Breast epithelium (tissue), 4 donors: Measurements from ENCODE around the gene ACTR2. TPM values are rescaled to one million over a fixed set of nuclear protein-coding genes. Genes with fewer than 3 reads are reported as not detected.

Experiments used
- DNase-seq, 2 donors: peaks; one replicate each; pipeline ENCODE4 v3.0.0-alpha.2; 2019; ENCODE audit warnings: low spot score in 2 of 2
- H3K27ac ChIP-seq, 2 donors: fragments of 200-600 bp; sonication (generic) in 1 of 2; one replicate each; pipeline ENCODE4 v1.5.1; 2016 to 2019; ENCODE audit warnings: mild to moderate bottlenecking in 1 of 2
- H3K27me3 ChIP-seq, 2 donors: fragments of 200-600 bp; sonication (generic) in 1 of 2; one replicate each; pipeline versions ENCODE4 v1.5.1 to v1.6.0; 2017 to 2019; ENCODE audit warnings: control low read depth in 1 of 2, mild to moderate bottlenecking in 1 of 2
- H3K36me3 ChIP-seq: fragments of 200-600 bp; one replicate; pipeline ENCODE4 v1.5.1; 2019
- H3K4me1 ChIP-seq, 2 donors: fragments of 200-600 bp; sonication (generic); one replicate each; pipeline ENCODE4 v1.5.1; 2016 to 2019; ENCODE audit warnings: control low read depth in 1 of 2
- H3K4me3 ChIP-seq, 3 donors: fragments of 200-600 bp; sonication (generic); 1 replicate in 2 of 3; 2 replicates in 1 of 3; pipeline ENCODE4 v1.5.1; 2016 to 2019; ENCODE audit warnings: mild to moderate bottlenecking in 3 of 3, moderate library complexity in 2 of 3
- H3K9me3 ChIP-seq, 2 donors: fragments of 200-600 bp; sonication (generic) in 1 of 2; one replicate each; pipeline ENCODE4 v1.5.1; 2016 to 2019; ENCODE audit warnings: control low read depth in 1 of 2
- POLR2A ChIP-seq: fragments of 450-650 bp; IDR thresholded peaks from one replicate; pipeline ENCODE4 v1.6.1; 2016; ENCODE audit warnings: antibody characterized with exemption, mild to moderate bottlenecking, moderate library complexity
- POLR2AphosphoS5 ChIP-seq, 3 donors: sonication (generic); formaldehyde crosslinking; IDR thresholded peaks; one replicate each; pipeline ENCODE4 v1.6.1; 2017; ENCODE audit warnings: antibody characterized with exemption in 3 of 3
- intact Hi-C: fragments of 100-400 bp; cut with DNase I; formaldehyde crosslinking; loops from one replicate; pipeline ENCODE4 v1.15.1; 2023; ENCODE audit warnings: low total_unique reads
- total RNA-seq, 3 donors: library from RNA; depleted of rRNA; stranded (reverse); fragments of >200 nt; gene quantifications; one replicate each; pipeline ENCODE4 v1.1.0, GENCODE V29; 2016
- TF ChIP-seq, protein P1 (sequence below), 3 donors: fragments of 450-650 bp; IDR thresholded peaks; one replicate each; pipeline ENCODE4 v1.5.1; 2016 to 2017; ENCODE audit warnings: antibody characterized with exemption in 3 of 3, mild to moderate bottlenecking in 3 of 3, moderate library complexity in 3 of 3

Gene ACTR2
- total RNA-seq, 3 donors from 2014 or later = 74.7 to 98.4 (median 75.1) TPM

DNA sequence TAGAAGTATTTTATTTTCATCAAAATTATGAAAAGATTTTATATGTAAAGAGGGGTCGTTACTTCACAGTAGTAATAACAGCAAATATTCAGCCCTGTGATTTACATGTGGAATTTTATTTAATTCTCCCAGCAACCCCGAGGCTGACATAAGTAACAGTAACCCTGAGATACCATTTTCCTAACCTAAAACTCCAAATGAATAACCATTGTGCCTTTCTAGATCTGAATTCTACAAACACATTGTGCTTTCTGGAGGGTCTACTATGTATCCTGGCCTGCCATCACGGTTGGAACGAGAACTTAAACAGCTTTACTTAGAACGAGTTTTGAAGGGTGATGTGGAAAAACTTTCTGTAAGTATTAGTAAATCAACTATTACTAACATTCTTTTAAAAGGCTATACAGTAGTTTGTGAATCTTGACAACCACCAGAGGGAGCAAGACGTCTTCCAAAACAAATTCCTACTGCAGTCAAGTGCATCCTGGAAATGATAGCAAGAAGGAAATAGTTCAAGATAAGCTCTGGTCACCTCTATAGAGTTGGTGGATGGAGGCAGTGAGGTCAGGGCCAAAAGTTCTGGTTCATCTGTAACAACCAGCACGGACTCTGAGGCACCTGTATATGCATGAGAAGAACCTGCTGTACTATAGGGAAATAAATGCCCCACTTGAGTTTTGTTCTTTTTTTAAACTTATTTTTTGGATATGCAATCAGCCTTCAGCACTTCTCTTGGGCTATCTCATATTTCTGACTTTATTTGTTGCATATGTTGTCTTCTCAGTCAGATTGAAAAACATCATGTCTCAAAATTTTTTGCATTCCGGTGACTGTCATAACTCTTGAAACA is 37.4 kb downstream of the ACTR2 start:
- no peaks in the 10 kb centered on the region for H3K36me3 ChIP-seq
- no peak overlapping the region for H3K4me3 ChIP-seq
- intact Hi-C loops = loop anchor here (5.0 kb wide), 1 partner anchor 292 kb away; no protein-coding TSS in a partner anchor
- DNase-seq = no peak
- H3K27me3 ChIP-seq = no peaks in the 10 kb centered on the region
- no peaks in the 10 kb centered on the region for H3K4me1 ChIP-seq
- no peaks in the 10 kb centered on the region for H3K9me3 ChIP-seq
- no peak for TF ChIP-seq POLR2A
- TF ChIP-seq, protein P1, sequence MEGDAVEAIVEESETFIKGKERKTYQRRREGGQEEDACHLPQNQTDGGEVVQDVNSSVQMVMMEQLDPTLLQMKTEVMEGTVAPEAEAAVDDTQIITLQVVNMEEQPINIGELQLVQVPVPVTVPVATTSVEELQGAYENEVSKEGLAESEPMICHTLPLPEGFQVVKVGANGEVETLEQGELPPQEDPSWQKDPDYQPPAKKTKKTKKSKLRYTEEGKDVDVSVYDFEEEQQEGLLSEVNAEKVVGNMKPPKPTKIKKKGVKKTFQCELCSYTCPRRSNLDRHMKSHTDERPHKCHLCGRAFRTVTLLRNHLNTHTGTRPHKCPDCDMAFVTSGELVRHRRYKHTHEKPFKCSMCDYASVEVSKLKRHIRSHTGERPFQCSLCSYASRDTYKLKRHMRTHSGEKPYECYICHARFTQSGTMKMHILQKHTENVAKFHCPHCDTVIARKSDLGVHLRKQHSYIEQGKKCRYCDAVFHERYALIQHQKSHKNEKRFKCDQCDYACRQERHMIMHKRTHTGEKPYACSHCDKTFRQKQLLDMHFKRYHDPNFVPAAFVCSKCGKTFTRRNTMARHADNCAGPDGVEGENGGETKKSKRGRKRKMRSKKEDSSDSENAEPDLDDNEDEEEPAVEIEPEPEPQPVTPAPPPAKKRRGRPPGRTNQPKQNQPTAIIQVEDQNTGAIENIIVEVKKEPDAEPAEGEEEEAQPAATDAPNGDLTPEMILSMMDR (IDR thresholded peaks at IDR 0.05) = peak; percentile 73 to 80 (median 74)
- no peak for TF ChIP-seq POLR2AphosphoS5 (IDR thresholded peaks at IDR 0.05)
- no peak overlapping the region for H3K27ac ChIP-seq

DNA sequence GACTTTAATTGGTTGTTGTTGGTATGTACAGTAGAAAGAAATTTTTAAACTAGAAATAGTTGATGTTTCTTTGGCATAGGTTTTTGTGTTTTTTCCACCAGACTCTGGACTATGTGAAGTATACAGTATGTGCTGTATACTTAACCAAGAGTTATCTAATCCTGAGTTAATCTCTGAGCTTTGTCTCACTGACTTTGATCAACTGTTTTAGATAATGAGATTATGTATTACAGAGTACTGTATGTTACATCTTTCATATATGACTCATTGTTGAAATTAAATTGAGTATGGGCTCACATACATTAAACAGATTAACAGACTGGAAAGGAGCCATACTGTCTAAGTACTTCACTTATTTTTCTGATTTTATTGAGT is 38.0 kb downstream of the ACTR2 start:
- Histone ChIP-seq H3K9me3 (no peaks in the 10 kb centered on the region), H3K27me3 (no peaks in the 10 kb centered on the region), H3K36me3 (no peaks in the 10 kb centered on the region), H3K4me3 (no peak overlapping the region), H3K27ac (no peak overlapping the region), H3K4me1 (no peaks in the 10 kb centered on the region)
- TF ChIP-seq, protein P1 (IDR thresholded peaks at IDR 0.05) = no peak
- no peak for TF ChIP-seq POLR2AphosphoS5 (IDR thresholded peaks at IDR 0.05)
- TF ChIP-seq POLR2A = no peak
- DNase-seq = no peak
- intact Hi-C loops = loop anchor here (5.0 kb wide), 1 partner anchor 292 kb away; no protein-coding TSS in a partner anchor

DNA sequence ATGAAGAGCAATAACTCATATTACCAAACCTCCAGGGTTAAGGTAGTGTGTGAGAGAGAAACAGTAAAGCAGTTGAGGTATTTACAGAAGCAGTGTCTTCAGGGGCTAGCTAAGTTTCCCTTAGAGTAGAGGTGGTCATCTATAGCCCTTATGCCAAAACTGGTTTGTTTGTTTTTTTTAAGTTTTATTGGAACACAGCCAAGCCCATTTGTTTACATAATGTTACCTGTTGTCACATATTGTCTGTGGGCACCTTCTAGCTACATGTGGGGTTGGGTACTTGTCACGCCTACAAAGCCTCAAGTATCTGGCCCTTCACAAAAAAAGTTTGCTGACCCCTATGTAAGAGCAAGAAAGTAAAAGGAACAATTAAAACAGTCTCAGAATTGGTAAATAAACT is 39.4 kb downstream of the ACTR2 start:
- H3K4me3 ChIP-seq = no peak overlapping the region
- TF ChIP-seq POLR2A (no peak), POLR2AphosphoS5 (IDR thresholded peaks at IDR 0.05) (no peak)

DNA sequence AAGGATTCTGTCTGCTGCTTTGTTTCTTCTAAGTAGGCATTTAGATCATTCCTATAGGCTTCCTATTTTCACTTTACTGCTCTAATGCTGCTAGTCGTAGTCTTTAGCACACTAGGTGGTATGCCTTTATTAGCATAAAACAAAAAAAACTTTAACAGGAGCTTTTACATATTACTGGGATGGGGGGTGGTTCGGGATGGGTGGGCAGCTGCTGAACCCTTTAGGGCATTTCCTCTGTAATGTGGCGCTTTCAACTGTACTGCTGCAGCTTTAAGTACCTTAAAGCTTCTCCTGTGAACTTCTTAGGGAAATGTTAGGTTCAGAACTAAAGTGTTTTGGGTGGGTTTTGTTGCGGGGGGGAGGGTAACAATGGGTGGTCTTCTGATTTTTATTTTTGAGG is 41.3 kb downstream of the ACTR2 start:
- Histone ChIP-seq H3K4me1 (no peaks in the 10 kb centered on the region), H3K36me3 (no peaks in the 10 kb centered on the region), H3K9me3 (no peaks in the 10 kb centered on the region), H3K27me3 (no peaks in the 10 kb centered on the region), H3K4me3 (no peak overlapping the region), H3K27ac (no peak overlapping the region)
- TF ChIP-seq POLR2A (no peak), POLR2AphosphoS5 (IDR thresholded peaks at IDR 0.05) (no peak)
- TF ChIP-seq, protein P1 (IDR thresholded peaks at IDR 0.05) = no peak
- no peak for DNase-seq
- intact Hi-C loops = loop anchor here (5.0 kb wide), 1 partner anchor 288 kb away; no protein-coding TSS in a partner anchor

More for the DNA sequence above, 39.4 kb downstream of the ACTR2 start:
- H3K27me3 ChIP-seq = no peaks in the 10 kb centered on the region
- intact Hi-C loops = loop anchor here (5.0 kb wide), 1 partner anchor 290 kb away; no protein-coding TSS in a partner anchor
- H3K4me1 ChIP-seq = no peaks in the 10 kb centered on the region
- no peaks in the 10 kb centered on the region for H3K9me3 ChIP-seq
- no peaks in the 10 kb centered on the region for H3K36me3 ChIP-seq
- DNase-seq = no peak
- H3K27ac ChIP-seq = no peak overlapping the region

DNA sequence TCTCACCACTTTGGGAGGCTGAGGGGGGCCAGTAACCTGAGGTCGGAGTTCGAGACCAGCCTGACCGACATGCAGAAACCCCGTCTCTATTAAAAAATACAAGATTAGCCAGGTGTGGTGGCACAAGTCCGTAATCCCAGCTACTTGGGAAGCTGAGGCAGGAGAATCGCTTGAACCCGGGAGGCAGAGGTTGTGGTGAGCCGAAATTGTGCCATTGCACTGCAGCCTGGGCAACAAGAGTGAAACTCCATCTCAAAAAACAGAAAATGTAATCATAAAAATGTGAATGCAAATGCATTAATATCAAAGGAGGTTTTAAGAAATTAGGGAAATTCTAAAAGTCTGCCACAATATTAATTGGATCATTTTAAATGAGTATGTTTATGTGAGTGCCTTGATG is 45.7 kb downstream of the ACTR2 start:
- H3K27ac ChIP-seq = no peak overlapping the region
- DNase-seq = no peak
- intact Hi-C loops = no loop called here
- no peaks in the 10 kb centered on the region for H3K27me3 ChIP-seq
- no peak overlapping the region for H3K4me3 ChIP-seq
- no peak for TF ChIP-seq POLR2A
- no peak for TF ChIP-seq POLR2AphosphoS5 (IDR thresholded peaks at IDR 0.05)
- TF ChIP-seq, protein P1 (IDR thresholded peaks at IDR 0.05) = no peak
- H3K4me1 ChIP-seq = peaks cover 0 to 9% of the 10 kb centered on the region in 2 donors
- no peaks in the 10 kb centered on the region for H3K36me3 ChIP-seq
- H3K9me3 ChIP-seq = no peaks in the 10 kb centered on the region
